Endometrial microvascular endothelial cells (primary cell): ENCODE results near the gene GPR150. TPM values are rescaled to one million over a fixed set of nuclear protein-coding genes. Genes with fewer than 3 reads are reported as not detected.

Experiments
- in situ Hi-C: cut with HindIII; loops from 2 replicates; pipeline ENCODE4 v1.10.0; 2017; ENCODE audit warnings: low sequenced_read_pairs, low pct_unique_long_range_greater_than_20kb; ENCODE audit errors: inconsistent ontology term
- total RNA-seq: library from RNA; depleted of rRNA; stranded (reverse); fragments of >200 nt; gene quantifications from one replicate; pipeline ENCODE4 v1.2.3, GENCODE V29; 2015; ENCODE audit errors: inconsistent ontology term

GPR150 gene
- total RNA-seq, 1 donor from 2014 or later: 0.84 TPM

DNA sequence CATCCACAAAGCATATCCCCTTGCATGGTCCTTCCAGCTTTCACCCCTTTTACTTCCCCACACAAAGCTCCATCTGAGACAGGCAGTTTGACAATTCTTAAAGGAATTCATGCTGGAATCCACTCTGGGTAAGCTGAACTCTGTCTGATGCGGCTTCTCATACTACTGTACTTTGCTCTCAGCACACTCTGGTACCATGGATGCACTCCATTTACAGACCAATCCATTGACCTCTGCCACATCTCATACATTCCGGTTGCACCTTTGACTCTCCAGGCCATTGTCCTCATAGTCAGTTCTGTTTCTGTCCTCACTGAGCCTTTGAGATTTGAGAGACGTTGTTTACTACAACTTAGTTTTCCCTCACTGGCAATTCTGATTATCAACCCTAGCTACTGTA is 50.7 kb downstream of the GPR150 start:
- in situ Hi-C loops: loop anchor here (25.0 kb wide), 2 partner anchors 167 to 667 kb away; no protein-coding TSS in a partner anchor

Other genes with a start within 250 kb of the GPR150 start
- gene FAM81B, start 228.7 kb upstream of the GPR150 start, total RNA-seq: not detected
- 83.2 TPM for gene SKIC3, start 65.1 kb upstream of the GPR150 start, total RNA-seq
- gene ARSK, start 65.0 kb upstream of the GPR150 start, total RNA-seq: 7.5 TPM
- 0.84 TPM for gene RFESD, start 26.7 kb downstream of the GPR150 start, total RNA-seq
- not detected for gene SPATA9, start 62.9 kb downstream of the GPR150 start, total RNA-seq
- gene RHOBTB3, start 111.2 kb downstream of the GPR150 start, total RNA-seq: 92.9 TPM
- gene GLRX, start 202.6 kb downstream of the GPR150 start, total RNA-seq: 59.8 TPM